ENCODE measurements around the gene NKD1.

NKD1 gene

GRCh38 chr16:50583211-50583610 is 35.0 kb downstream of the NKD1 start:
- DNase-seq, result no peak

GRCh38 chr16:50584033-50584722 is 36.0 kb downstream of the NKD1 start:
- DNase-seq, result no peak

GRCh38 chr16:50585331-50585776 is 37.2 kb downstream of the NKD1 start:
- DNase-seq, result no peak

GRCh38 chr16:50587543-50587942 is 39.3 kb downstream of the NKD1 start:
- no peak for DNase-seq

GRCh38 chr16:50588276-50588675 is 40.1 kb downstream of the NKD1 start:
- DNase-seq, result no peak

GRCh38 chr16:50591209-50591608 is 43.0 kb downstream of the NKD1 start:
- DNase-seq, result no peak

GRCh38 chr16:50591800-50592771 is 43.9 kb downstream of the NKD1 start:
- DNase-seq, result no peak

- DNase-seq, result no peak
Observed at GRCh38 chr16:50592996-50593395, 44.8 kb downstream of the NKD1 start.

GRCh38 chr16:50593410-50594150 is 45.4 kb downstream of the NKD1 start:
- no peak for DNase-seq

- no peak for DNase-seq
Observed at GRCh38 chr16:50594308-50595260, 46.4 kb downstream of the NKD1 start.

- DNase-seq, result no peak
Observed at GRCh38 chr16:50595859-50596258, 47.7 kb downstream of the NKD1 start.

GRCh38 chr16:50596762-50597450 is 48.7 kb downstream of the NKD1 start:
- no peak for DNase-seq

- DNase-seq, result no peak
Observed at GRCh38 chr16:50597563-50598255, 49.5 kb downstream of the NKD1 start.

GRCh38 chr16:50598256-50598894 is 50.2 kb downstream of the NKD1 start:
- no peak for DNase-seq

- DNase-seq, result no peak
Observed at GRCh38 chr16:50598936-50599361, 50.8 kb downstream of the NKD1 start.

GRCh38 chr16:50599494-50599893 is 51.3 kb downstream of the NKD1 start:
- DNase-seq, result no peak

- DNase-seq, result no peak
Observed at GRCh38 chr16:50600582-50601283, 52.5 kb downstream of the NKD1 start.

- DNase-seq, result no peak
Observed at GRCh38 chr16:50601341-50601740, 53.1 kb downstream of the NKD1 start.

GRCh38 chr16:50602126-50602525 is 53.9 kb downstream of the NKD1 start:
- no peak for DNase-seq

All from activated CD4-positive, alpha-beta T cell treated with anti-CD3 and anti-CD28 coated beads, Interleukin-2, amount 50 U/mL, for 4 hours (primary cell).